ENCODE results near the gene CORO6.

Gene CORO6

DNA sequence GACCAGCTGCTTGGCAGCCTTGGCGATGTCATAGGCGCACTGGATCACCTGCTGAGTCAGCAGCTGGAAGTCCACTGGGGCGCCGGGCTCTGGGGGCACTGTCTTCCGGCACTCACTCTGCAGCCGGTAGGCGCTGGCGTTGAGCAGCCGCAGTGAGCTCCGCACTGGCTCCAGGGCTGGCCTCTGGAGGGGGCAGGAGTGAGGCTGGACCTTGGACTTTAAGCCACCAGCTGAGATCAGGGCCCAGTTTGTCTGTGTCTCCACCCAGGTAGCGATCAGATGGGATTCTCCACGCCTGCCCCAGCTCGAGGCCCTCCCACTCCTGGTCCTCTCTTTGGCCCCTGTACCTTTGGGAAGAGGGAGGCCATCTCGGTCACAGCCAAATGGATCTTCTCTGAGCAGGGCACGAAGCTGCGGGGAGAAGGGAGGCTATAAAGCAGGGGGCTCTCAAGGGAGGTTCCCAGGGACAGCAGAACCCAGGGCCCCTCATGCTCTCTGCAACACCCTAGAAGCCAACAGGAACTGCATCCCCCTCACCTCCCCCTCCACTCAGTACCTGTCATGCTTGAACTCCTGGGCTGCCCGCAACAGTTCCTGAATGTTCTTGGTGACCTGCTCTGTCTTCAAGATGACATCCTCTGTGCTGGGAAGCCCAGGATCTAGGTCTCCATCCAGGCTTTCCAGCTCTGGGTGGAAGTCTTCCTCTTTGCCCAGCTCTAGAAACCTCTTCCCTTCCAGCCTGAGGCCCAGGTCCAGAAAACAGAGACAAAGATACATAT lies 47.8 kb downstream of the CORO6 start:
- H3K4me3 ChIP-seq (ENCODE audit: insufficient read length, low read depth): no peak overlapping the region
- peaks cover 77% of the 10 kb centered on the region for H3K36me3 ChIP-seq (ENCODE audit: insufficient read depth, insufficient read length, low read length)
- H3K9me3 ChIP-seq (ENCODE audit: insufficient read depth, low read length): no peaks in the 10 kb centered on the region
- H3K4me1 ChIP-seq (ENCODE audit: insufficient read depth, insufficient read length): peaks cover 4% of the 10 kb centered on the region
- no peak for DNase-seq (ENCODE audit: low read depth, low spot score)
- no peak for TF ChIP-seq YY1 (IDR thresholded peaks at IDR 0.05; ENCODE audit: insufficient read depth, insufficient read length)
- TF ChIP-seq ZNF274 (IDR thresholded peaks at IDR 0.05; ENCODE audit: low read depth, low read length): no peak
- no peak for TF ChIP-seq SUZ12 (IDR thresholded peaks at IDR 0.05; ENCODE audit: extremely low read depth, insufficient read depth, insufficient read length)
- H3K9ac ChIP-seq (ENCODE audit: insufficient read length, low read depth): no peak overlapping the region
- no peaks in the 10 kb centered on the region for H3K27me3 ChIP-seq (ENCODE audit: insufficient read depth, insufficient read length)

GRCh38 chr17:29573871-29574731 lies 48.6 kb downstream of the CORO6 start:
- TF ChIP-seq YY1 (IDR thresholded peaks at IDR 0.05; ENCODE audit: insufficient read depth, insufficient read length) (no peak), ZNF274 (IDR thresholded peaks at IDR 0.05; ENCODE audit: low read depth, low read length) (no peak), SUZ12 (IDR thresholded peaks at IDR 0.05; ENCODE audit: extremely low read depth, insufficient read depth, insufficient read length) (no peak)
- Histone ChIP-seq H3K9me3 (ENCODE audit: insufficient read depth, low read length) (no peaks in the 10 kb centered on the region), H3K36me3 (ENCODE audit: insufficient read depth, insufficient read length, low read length) (peaks cover 70% of the 10 kb centered on the region), H3K9ac (ENCODE audit: insufficient read length, low read depth) (no peak overlapping the region), H3K4me3 (ENCODE audit: insufficient read length, low read depth) (no peak overlapping the region), H3K4me1 (ENCODE audit: insufficient read depth, insufficient read length) (peaks cover 4% of the 10 kb centered on the region), H3K27me3 (ENCODE audit: insufficient read depth, insufficient read length) (no peaks in the 10 kb centered on the region)
- no peak for DNase-seq (ENCODE audit: low read depth, low spot score)

GRCh38 chr17:29573558-29573869 lies 49.2 kb downstream of the CORO6 start:
- Histone ChIP-seq H3K27me3 (ENCODE audit: insufficient read depth, insufficient read length) (no peaks in the 10 kb centered on the region), H3K9me3 (ENCODE audit: insufficient read depth, low read length) (no peaks in the 10 kb centered on the region), H3K4me1 (ENCODE audit: insufficient read depth, insufficient read length) (peaks cover 4% of the 10 kb centered on the region), H3K4me3 (ENCODE audit: insufficient read length, low read depth) (no peak overlapping the region), H3K36me3 (ENCODE audit: insufficient read depth, insufficient read length, low read length) (peaks cover 64% of the 10 kb centered on the region), H3K9ac (ENCODE audit: insufficient read length, low read depth) (no peak overlapping the region)
- no peak for TF ChIP-seq ZNF274 (IDR thresholded peaks at IDR 0.05; ENCODE audit: low read depth, low read length)
- TF ChIP-seq SUZ12 (IDR thresholded peaks at IDR 0.05; ENCODE audit: extremely low read depth, insufficient read depth, insufficient read length): no peak
- no peak for TF ChIP-seq YY1 (IDR thresholded peaks at IDR 0.05; ENCODE audit: insufficient read depth, insufficient read length)
- DNase-seq (ENCODE audit: low read depth, low spot score): no peak

GRCh38 chr17:29572691-29573557 lies 49.8 kb downstream of the CORO6 start:
- no peak for DNase-seq (ENCODE audit: low read depth, low spot score)
- Histone ChIP-seq H3K27me3 (ENCODE audit: insufficient read depth, insufficient read length) (no peaks in the 10 kb centered on the region), H3K9ac (ENCODE audit: insufficient read length, low read depth) (no peak overlapping the region), H3K4me1 (ENCODE audit: insufficient read depth, insufficient read length) (peaks cover 2% of the 10 kb centered on the region), H3K4me3 (ENCODE audit: insufficient read length, low read depth) (no peak overlapping the region), H3K36me3 (ENCODE audit: insufficient read depth, insufficient read length, low read length) (peaks cover 58% of the 10 kb centered on the region), H3K9me3 (ENCODE audit: insufficient read depth, low read length) (no peaks in the 10 kb centered on the region)
- no peak for TF ChIP-seq ZNF274 (IDR thresholded peaks at IDR 0.05; ENCODE audit: low read depth, low read length)

- Histone ChIP-seq H3K4me3 (ENCODE audit: insufficient read length, low read depth) (no peak overlapping the region), H3K9ac (ENCODE audit: insufficient read length, low read depth) (no peak overlapping the region), H3K9me3 (ENCODE audit: insufficient read depth, low read length) (no peaks in the 10 kb centered on the region), H3K4me1 (ENCODE audit: insufficient read depth, insufficient read length) (peaks cover 2% of the 10 kb centered on the region), H3K36me3 (ENCODE audit: insufficient read depth, insufficient read length, low read length) (peaks cover 51% of the 10 kb centered on the region), H3K27me3 (ENCODE audit: insufficient read depth, insufficient read length) (no peaks in the 10 kb centered on the region)
- TF ChIP-seq YY1 (IDR thresholded peaks at IDR 0.05; ENCODE audit: insufficient read depth, insufficient read length) (no peak), SUZ12 (IDR thresholded peaks at IDR 0.05; ENCODE audit: extremely low read depth, insufficient read depth, insufficient read length) (no peak), ZNF274 (IDR thresholded peaks at IDR 0.05; ENCODE audit: low read depth, low read length) (no peak)
- no peak for DNase-seq (ENCODE audit: low read depth, low spot score)
Measured at GRCh38 chr17:29571883-29572681, 50.6 kb downstream of the CORO6 start.

DNA sequence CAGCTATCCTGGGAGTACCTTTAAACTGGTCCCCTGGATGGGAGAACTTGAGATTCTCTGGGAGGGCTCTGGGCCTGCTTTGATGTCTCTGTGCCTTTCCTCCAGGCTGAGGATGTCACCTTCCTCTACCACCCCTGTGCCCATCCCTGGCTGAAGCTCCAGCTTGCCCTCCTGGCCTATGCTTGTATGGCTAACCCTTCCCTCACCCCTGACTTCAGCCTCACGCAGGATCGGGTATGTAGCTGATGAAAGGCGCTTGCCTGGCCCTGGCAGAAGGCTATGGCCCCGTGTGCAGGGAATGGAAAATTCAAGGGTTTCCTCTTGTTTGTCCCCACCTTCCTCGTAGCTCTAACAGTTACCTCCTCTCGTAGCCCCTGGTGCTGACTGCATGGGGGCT lies 51.2 kb downstream of the CORO6 start:
- H3K9ac ChIP-seq (ENCODE audit: insufficient read length, low read depth): no peak overlapping the region
- H3K9me3 ChIP-seq (ENCODE audit: insufficient read depth, low read length): no peaks in the 10 kb centered on the region
- TF ChIP-seq ZNF274 (IDR thresholded peaks at IDR 0.05; ENCODE audit: low read depth, low read length): no peak
- TF ChIP-seq SUZ12 (IDR thresholded peaks at IDR 0.05; ENCODE audit: extremely low read depth, insufficient read depth, insufficient read length): no peak
- TF ChIP-seq YY1 (IDR thresholded peaks at IDR 0.05; ENCODE audit: insufficient read depth, insufficient read length): no peak
- no peak overlapping the region for H3K4me3 ChIP-seq (ENCODE audit: insufficient read length, low read depth)
- DNase-seq (ENCODE audit: low read depth, low spot score): no peak
- peaks cover 2% of the 10 kb centered on the region for H3K27me3 ChIP-seq (ENCODE audit: insufficient read depth, insufficient read length)
- peaks cover 2% of the 10 kb centered on the region for H3K4me1 ChIP-seq (ENCODE audit: insufficient read depth, insufficient read length)
- H3K36me3 ChIP-seq (ENCODE audit: insufficient read depth, insufficient read length, low read length): peaks cover 45% of the 10 kb centered on the region

Measured in NT2/D1 (cell line).